Lung (tissue), 12 donors: ENCODE data around the gene PHF10. TPM values are rescaled to one million over a fixed set of nuclear protein-coding genes. Genes with fewer than 3 reads are reported as not detected.

Experiments
- ATAC-seq: fragments of 200-7000 bp; cut with Tn5 transposase; one replicate; pipeline ENCODE4 v1.9.1; 2020; ENCODE audit warnings: moderate number of reproducible peaks; ENCODE audit not compliant: insufficient read depth, low FRiP score
- DNase-seq, 3 donors: peaks; one replicate each; pipeline ENCODE4 v3.0.0-alpha.2; 2013 to 2017
- H3K27ac ChIP-seq, 2 donors: one replicate each; pipeline ENCODE4 v1.5.1; 2013; ENCODE audit warnings: mild to moderate bottlenecking in 2 of 2, moderate library complexity in 2 of 2, control low read depth in 1 of 2, inconsistent platforms in 1 of 2, low read depth in 1 of 2, low read length in 1 of 2
- H3K27me3 ChIP-seq, 3 donors: one replicate each; pipeline ENCODE4 v1.5.1; 2013; ENCODE audit warnings: low read length in 2 of 3; ENCODE audit not compliant: control insufficient read depth in 3 of 3, insufficient read depth in 3 of 3
- H3K36me3 ChIP-seq, 4 donors: one replicate each; pipeline ENCODE4 v1.5.1; 2013; ENCODE audit warnings: low read length in 4 of 4, mild to moderate bottlenecking in 1 of 4, moderate library complexity in 1 of 4; ENCODE audit not compliant: control insufficient read depth in 4 of 4, insufficient read depth in 4 of 4
- H3K4me1 ChIP-seq, 5 donors: one replicate each; pipeline ENCODE4 v1.5.1; 2013; ENCODE audit warnings: low read length in 5 of 5, mild to moderate bottlenecking in 2 of 5, moderate library complexity in 1 of 5; ENCODE audit not compliant: control insufficient read depth in 5 of 5, insufficient read depth in 5 of 5
- H3K4me3 ChIP-seq: one replicate; pipeline ENCODE4 v1.5.1; 2013; ENCODE audit warnings: mild to moderate bottlenecking, control low read depth, moderate library complexity
- H3K9ac ChIP-seq, 2 donors: one replicate each; pipeline ENCODE4 v1.5.1; 2013; ENCODE audit warnings: low read length in 2 of 2, control low read depth in 1 of 2; ENCODE audit not compliant: insufficient read depth in 1 of 2
- H3K9me3 ChIP-seq, 4 donors: one replicate each; pipeline ENCODE4 v1.5.1; 2013; ENCODE audit warnings: low read length in 3 of 4, mild to moderate bottlenecking in 1 of 4, moderate library complexity in 1 of 4; ENCODE audit not compliant: control insufficient read depth in 4 of 4, insufficient read depth in 3 of 4
- CTCF ChIP-seq: IDR thresholded peaks from 2 replicates; pipeline ENCODE4 v1.5.1; 2012; ENCODE audit warnings: mild to moderate bottlenecking; ENCODE audit errors: control extremely low read depth, extremely low read depth
- WGBS, 2 donors: extraction: QIAGEN DNeasy Blood & Tissue Kit; methylation state at CpG; one replicate each; pipeline ENCODE4 v1.1.7; 2013; 5-methylcytosine and 5-hydroxymethylcytosine counted together
- polyA plus RNA-seq, 2 donors: library from polyadenylated mRNA; stranded (reverse); fragments of 200-250 nt; gene quantifications; one replicate each; pipeline ENCODE4 v1.2.1, GENCODE V29; 2013
- total RNA-seq, 2 donors: library from RNA; depleted of rRNA in 1 of 2; stranded (reverse); fragments of >200 nt in 1 of 2; gene quantifications; one replicate each; pipeline ENCODE4 v1.2.1, GENCODE V29; 2014 to 2021
- donor health status: control.
- donor health status: control.
- donor health status: Bipolar disorder and iron deficiency.
- donor health status: healthy.
- donor health status: DM: yes; HTN: yes; CAD: no.

PHF10 gene
- total and polyA plus RNA-seq, 4 donors = 26.0 to 94.9 (median 30.9) TPM

- DNase-seq = peak; percentile 51 to 71 (median 63)
- no peak for TF ChIP-seq CTCF
- Histone ChIP-seq H3K9ac (peak overlapping the region; percentile 46 to 68), H3K27ac (peak overlapping the region; percentile 98 to 99), H3K9me3 (no peaks in the 10 kb centered on the region), H3K36me3 (peaks cover 0 to 1% (median 0%) of the 10 kb centered on the region in 4 donors), H3K4me3 (peak overlapping the region; percentile 77), H3K27me3 (no peaks in the 10 kb centered on the region), H3K4me1 (peaks cover 0 to 33% (median 7%) of the 10 kb centered on the region in 5 donors)
- ATAC-seq = peak; percentile 52
- 23 to 25% methylated on average over 29 of the region's 29 CpGs for WGBS, 2 donors
Measured at GRCh38 chr6:169725125-169726048, 1.1 kb upstream of the PHF10 start.

GRCh38 chr6:169723991-169724493, 258 bp downstream of the PHF10 start:
- Histone ChIP-seq H3K4me1 (peaks cover 0 to 33% (median 7%) of the 10 kb centered on the region in 5 donors), H3K36me3 (peaks cover 0 to 9% (median 0%) of the 10 kb centered on the region in 4 donors), H3K9me3 (no peaks in the 10 kb centered on the region), H3K9ac (no peak overlapping the region), H3K27ac (peak overlapping the region; percentile 96 to 97), H3K27me3 (no peaks in the 10 kb centered on the region), H3K4me3 (peak overlapping the region; percentile 89)
- 0 to 1% methylated on average over 12 to 89 of the region's 89 CpGs for WGBS, 2 donors
- ATAC-seq (no peak), DNase-seq (peak in 2 of 3 donors; percentile 47 to 50)
- TF ChIP-seq CTCF = no peak

- peak overlapping the region; percentile 86 for H3K4me3 ChIP-seq
- DNase-seq = peak; percentile 86 to 90 (median 89)
- H3K9me3 ChIP-seq = no peaks in the 10 kb centered on the region
Measured at GRCh38 chr6:169723200-169723909, 945 bp downstream of the PHF10 start.

More at GRCh38 chr6:169723200-169723909, 945 bp downstream of the PHF10 start:
- peak overlapping the region; percentile 73 to 89 for H3K9ac ChIP-seq
- TF ChIP-seq CTCF = no peak
- peaks cover 0 to 10% (median 0%) of the 10 kb centered on the region in 4 donors for H3K36me3 ChIP-seq
- H3K27ac ChIP-seq = peak overlapping the region; percentile 95 to 100
- peaks cover 0 to 33% (median 7%) of the 10 kb centered on the region in 5 donors for H3K4me1 ChIP-seq
- no peaks in the 10 kb centered on the region for H3K27me3 ChIP-seq
- ATAC-seq = peak; percentile 44
- 1% methylated on average over 40 to 70 of the region's 70 CpGs for WGBS, 2 donors
